ENCODE results near the gene SLC26A8.

- TF ChIP-seq CTCF (IDR thresholded peaks at IDR 0.05 in 2 of 3, conservative IDR thresholded peaks at IDR 0.05 in 1 of 3; ENCODE audit: borderline replicate concordance in 1 of 3, insufficient read depth in 1 of 3, low read depth in 2 of 3, low read length in 2 of 3) = no peak
- no peak for TF ChIP-seq POLR2A (IDR thresholded peaks at IDR 0.05; ENCODE audit: borderline replicate concordance, extremely low read depth, insufficient read depth, insufficient read length)
- TF ChIP-seq EZH2 (IDR thresholded peaks at IDR 0.05) = no peak
- no peak for TF ChIP-seq POLR2AphosphoS5 (IDR thresholded peaks at IDR 0.05; ENCODE audit: low read depth, low read length)
- no peak for TF ChIP-seq ELF1 (IDR thresholded peaks at IDR 0.05; ENCODE audit: borderline replicate concordance, low read depth)
- TF ChIP-seq SIN3A (IDR thresholded peaks at IDR 0.05; ENCODE audit: low read depth) = no peak
- TF ChIP-seq JUND (IDR thresholded peaks at IDR 0.05) = no peak
- TF ChIP-seq MAX (IDR thresholded peaks at IDR 0.05) = no peak
- no peak for TF ChIP-seq ZFX (IDR thresholded peaks at IDR 0.05)
- no peak for TF ChIP-seq EZH2phosphoT487 (IDR thresholded peaks at IDR 0.05; ENCODE audit: borderline replicate concordance)
Observed at GRCh38 chr6:35906499-35906846, 118.0 kb downstream of the SLC26A8 start.

Measured in HCT116 (cell line).